ENCODE data around the gene EPN2.

DNA sequence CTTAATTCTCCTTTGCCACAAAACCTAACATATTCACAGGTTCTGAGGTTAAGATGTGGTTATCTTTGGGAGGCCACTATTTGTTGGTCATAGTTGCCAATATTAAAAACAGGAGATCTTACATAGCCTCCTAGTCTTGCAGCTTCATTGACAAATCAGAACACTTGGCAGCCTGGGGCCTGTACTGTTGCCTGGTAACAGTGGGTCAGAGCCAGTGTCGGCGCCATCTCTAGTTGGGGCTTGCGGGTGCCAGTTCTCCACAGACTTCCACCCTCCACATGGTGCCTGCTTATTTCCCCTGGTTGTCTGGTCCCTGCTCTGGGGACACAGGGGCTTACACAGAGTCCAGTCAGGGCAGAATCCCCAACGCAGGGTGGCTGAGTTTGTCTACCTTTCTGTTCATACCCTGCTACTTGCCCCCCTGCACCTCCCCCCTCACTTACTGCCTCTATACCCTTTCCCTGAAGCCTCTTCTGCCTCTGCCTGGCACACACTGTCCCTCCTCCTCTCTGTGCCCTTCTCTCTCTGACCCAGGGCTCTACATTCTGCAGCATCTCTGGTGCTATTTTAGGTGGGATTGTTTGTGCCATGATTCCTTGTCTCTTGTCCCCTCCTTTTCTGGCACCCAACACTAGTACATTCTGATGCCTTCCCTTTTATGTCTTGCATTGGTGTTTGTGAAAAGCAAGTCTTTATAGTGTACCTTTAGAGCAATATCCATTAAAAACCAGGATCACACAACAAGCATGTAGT, 13.4 kb downstream of the EPN2 start:
- no peak for TF ChIP-seq POLR2A (IDR thresholded peaks at IDR 0.05)
- TF ChIP-seq, protein P1, sequence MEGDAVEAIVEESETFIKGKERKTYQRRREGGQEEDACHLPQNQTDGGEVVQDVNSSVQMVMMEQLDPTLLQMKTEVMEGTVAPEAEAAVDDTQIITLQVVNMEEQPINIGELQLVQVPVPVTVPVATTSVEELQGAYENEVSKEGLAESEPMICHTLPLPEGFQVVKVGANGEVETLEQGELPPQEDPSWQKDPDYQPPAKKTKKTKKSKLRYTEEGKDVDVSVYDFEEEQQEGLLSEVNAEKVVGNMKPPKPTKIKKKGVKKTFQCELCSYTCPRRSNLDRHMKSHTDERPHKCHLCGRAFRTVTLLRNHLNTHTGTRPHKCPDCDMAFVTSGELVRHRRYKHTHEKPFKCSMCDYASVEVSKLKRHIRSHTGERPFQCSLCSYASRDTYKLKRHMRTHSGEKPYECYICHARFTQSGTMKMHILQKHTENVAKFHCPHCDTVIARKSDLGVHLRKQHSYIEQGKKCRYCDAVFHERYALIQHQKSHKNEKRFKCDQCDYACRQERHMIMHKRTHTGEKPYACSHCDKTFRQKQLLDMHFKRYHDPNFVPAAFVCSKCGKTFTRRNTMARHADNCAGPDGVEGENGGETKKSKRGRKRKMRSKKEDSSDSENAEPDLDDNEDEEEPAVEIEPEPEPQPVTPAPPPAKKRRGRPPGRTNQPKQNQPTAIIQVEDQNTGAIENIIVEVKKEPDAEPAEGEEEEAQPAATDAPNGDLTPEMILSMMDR (IDR thresholded peaks at IDR 0.05): no peak
